PFSK-1 (cell line): ENCODE data around the gene UCMA.

ENCODE experiments used
- FOXP2 ChIP-seq: optimal IDR thresholded peaks from 2 replicates; pipeline ENCODE3; 2011; ENCODE audit warnings: borderline replicate concordance, control low read depth, inconsistent platforms; ENCODE audit not compliant: insufficient read depth; ENCODE audit errors: extremely low read length, extremely low read depth
- POLR2AphosphoS5 ChIP-seq: IDR thresholded peaks from 2 replicates; pipeline ENCODE4 v1.6.1; 2012; ENCODE audit warnings: low read depth, mild to moderate bottlenecking, control low read depth, low read length, moderate library complexity
- REST ChIP-seq, 2 experiments: IDR thresholded peaks; 2 replicates each; pipeline versions ENCODE4 v1.6.1 to v1.8.0; 2011 to 2012; ENCODE audit warnings: low read depth in 2 of 2, low read length in 2 of 2, control low read depth in 1 of 2, inconsistent platforms in 1 of 2, mild to moderate bottlenecking in 1 of 2, moderate library complexity in 1 of 2; ENCODE audit not compliant: insufficient read depth in 1 of 2
- SIN3A ChIP-seq: IDR thresholded peaks from 2 replicates; pipeline ENCODE4 v1.6.1; 2012; ENCODE audit warnings: mild to moderate bottlenecking, low read length, moderate library complexity, borderline replicate concordance; ENCODE audit not compliant: insufficient read depth
- TAF1 ChIP-seq: IDR thresholded peaks from 2 replicates; pipeline ENCODE4 v1.6.1; 2012; ENCODE audit warnings: low read length, control low read depth, borderline replicate concordance; ENCODE audit not compliant: insufficient read depth

The UCMA gene

GRCh38 chr10:13256627-13257026 is 22.5 kb upstream of the UCMA start:
- no peak for TF ChIP-seq SIN3A
- no peak for TF ChIP-seq TAF1
- TF ChIP-seq POLR2AphosphoS5: no peak
- no peak for TF ChIP-seq FOXP2
- no peak for TF ChIP-seq REST (IDR thresholded peaks at IDR 0.05; ENCODE audit: insufficient read depth in 1 of 2, low read depth in 2 of 2, low read length in 2 of 2)

DNA sequence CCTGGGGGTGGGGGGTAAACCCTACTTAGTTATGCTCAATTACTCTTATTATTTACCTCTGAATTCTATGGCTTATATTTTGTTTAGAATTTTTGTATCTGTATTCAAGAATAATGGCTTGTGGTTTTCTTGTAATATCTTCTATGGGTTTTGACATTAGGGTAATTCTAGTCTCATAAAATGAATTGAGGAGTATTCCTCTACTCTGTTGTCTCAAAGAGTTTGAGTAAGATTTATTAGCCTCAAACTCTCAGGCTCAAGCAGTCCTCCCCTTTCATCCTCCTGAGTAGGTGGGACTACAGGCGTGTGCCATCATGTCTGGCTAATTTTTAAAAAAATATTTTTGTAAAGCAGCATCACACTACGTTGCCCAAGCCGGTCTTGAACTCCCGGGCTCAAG is 19.6 kb upstream of the UCMA start:
- TF ChIP-seq TAF1 (no peak), SIN3A (no peak)

- TF ChIP-seq POLR2AphosphoS5 (no peak), TAF1 (no peak), FOXP2 (no peak), SIN3A (no peak), REST (IDR thresholded peaks at IDR 0.05; ENCODE audit: insufficient read depth in 1 of 2, low read depth in 2 of 2, low read length in 2 of 2) (no peak)
Measured at GRCh38 chr10:13247784-13248183, 13.6 kb upstream of the UCMA start.

DNA sequence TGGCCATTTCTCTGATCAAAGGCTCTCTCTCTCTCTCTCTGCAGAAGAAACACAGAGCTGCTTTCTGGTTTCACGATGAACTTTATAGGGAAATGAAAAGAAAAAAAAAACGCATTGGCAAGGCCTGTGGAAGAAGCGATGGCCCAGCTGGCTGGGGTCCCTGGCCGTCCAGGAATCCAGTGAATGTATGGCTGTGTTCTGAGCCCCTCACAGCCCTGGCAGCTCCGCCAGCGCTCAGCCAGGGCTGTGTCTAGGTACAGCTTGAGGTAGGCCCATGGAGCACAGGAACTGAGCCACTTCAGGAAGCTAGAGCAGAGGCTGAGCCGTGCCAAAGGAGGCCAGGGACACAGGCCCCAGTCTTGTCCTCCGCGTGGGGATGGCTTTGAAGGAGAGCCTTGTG is 13.1 kb upstream of the UCMA start:
- TF ChIP-seq POLR2AphosphoS5 (no peak), TAF1 (no peak), FOXP2 (no peak), REST (IDR thresholded peaks at IDR 0.05; ENCODE audit: insufficient read depth in 1 of 2, low read depth in 2 of 2, low read length in 2 of 2) (no peak), SIN3A (no peak)

DNA sequence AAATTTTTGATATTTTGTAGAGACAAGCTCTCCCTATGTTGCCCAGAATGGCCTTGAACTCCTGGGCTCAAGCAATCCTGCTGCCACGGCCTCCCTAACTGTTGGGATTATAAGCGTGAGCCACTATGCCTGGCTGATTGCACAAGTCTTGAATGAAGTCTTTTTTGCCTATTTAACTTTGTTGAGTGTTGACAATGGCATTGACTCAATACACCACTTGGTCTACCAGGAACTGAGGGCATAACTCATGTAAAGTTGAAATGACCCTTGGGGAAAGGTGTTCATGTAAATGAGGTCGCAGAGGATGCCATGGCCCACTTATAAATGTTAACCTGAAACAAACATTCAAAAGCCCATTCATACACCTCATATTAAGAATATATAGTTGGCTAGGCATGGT is 7.4 kb upstream of the UCMA start:
- no peak for TF ChIP-seq REST (IDR thresholded peaks at IDR 0.05; ENCODE audit: insufficient read depth in 1 of 2, low read depth in 2 of 2, low read length in 2 of 2)
- no peak for TF ChIP-seq FOXP2
- TF ChIP-seq TAF1: no peak
